Measurements from ENCODE around the gene RAB33B. TPM values are rescaled to one million over a fixed set of nuclear protein-coding genes. Genes with fewer than 3 reads are reported as not detected.
"Not testable (repeated sequence)": the region's sequence is repeated elsewhere in the genome, so short reads cannot be mapped to it uniquely, and the experiment has no call there.

Gene RAB33B
- total RNA-seq, 1 donor from 2014 or later = 10.1 TPM

DNA sequence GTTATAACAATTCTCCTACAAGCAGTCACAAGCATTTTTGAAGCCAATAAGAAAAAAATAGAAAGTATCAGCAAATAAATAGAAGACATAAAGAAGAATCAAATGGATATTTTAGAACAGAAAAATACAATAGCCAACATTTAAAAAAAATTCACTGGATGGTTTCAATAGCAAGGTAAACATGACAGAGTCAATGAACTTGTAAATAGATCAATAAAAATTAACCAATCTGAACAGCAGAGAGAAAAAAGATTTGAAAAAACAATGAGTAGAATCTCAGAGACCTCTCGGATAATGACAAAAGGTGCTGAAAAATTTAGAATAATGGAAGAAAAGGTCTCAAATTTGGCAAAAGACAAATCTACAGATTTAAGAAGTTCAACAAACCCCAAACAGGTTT lies 33.3 kb upstream of the RAB33B start:
- TF ChIP-seq, protein P1, sequence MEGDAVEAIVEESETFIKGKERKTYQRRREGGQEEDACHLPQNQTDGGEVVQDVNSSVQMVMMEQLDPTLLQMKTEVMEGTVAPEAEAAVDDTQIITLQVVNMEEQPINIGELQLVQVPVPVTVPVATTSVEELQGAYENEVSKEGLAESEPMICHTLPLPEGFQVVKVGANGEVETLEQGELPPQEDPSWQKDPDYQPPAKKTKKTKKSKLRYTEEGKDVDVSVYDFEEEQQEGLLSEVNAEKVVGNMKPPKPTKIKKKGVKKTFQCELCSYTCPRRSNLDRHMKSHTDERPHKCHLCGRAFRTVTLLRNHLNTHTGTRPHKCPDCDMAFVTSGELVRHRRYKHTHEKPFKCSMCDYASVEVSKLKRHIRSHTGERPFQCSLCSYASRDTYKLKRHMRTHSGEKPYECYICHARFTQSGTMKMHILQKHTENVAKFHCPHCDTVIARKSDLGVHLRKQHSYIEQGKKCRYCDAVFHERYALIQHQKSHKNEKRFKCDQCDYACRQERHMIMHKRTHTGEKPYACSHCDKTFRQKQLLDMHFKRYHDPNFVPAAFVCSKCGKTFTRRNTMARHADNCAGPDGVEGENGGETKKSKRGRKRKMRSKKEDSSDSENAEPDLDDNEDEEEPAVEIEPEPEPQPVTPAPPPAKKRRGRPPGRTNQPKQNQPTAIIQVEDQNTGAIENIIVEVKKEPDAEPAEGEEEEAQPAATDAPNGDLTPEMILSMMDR (IDR thresholded peaks at IDR 0.05) = no peak
- TF ChIP-seq POLR2AphosphoS5 (IDR thresholded peaks at IDR 0.05; ENCODE audit: insufficient read depth in 1 of 2, low read depth in 1 of 2) (no peak), POLR2A (IDR thresholded peaks at IDR 0.05) (no peak)
- H3K4me3 ChIP-seq = no peak overlapping the region
- no peak overlapping the region for H3K27ac ChIP-seq
- peaks cover 0 to 4% of the 10 kb centered on the region in 2 donors for H3K36me3 ChIP-seq
- no peaks in the 10 kb centered on the region for H3K9me3 ChIP-seq
- no peaks in the 10 kb centered on the region for H3K4me1 ChIP-seq
- no peaks in the 10 kb centered on the region for H3K27me3 ChIP-seq
- no peak for DNase-seq (ENCODE audit: extremely low spot score in 2 of 2)
- intact Hi-C loops (cut with DNase I) = no loop called here

DNA sequence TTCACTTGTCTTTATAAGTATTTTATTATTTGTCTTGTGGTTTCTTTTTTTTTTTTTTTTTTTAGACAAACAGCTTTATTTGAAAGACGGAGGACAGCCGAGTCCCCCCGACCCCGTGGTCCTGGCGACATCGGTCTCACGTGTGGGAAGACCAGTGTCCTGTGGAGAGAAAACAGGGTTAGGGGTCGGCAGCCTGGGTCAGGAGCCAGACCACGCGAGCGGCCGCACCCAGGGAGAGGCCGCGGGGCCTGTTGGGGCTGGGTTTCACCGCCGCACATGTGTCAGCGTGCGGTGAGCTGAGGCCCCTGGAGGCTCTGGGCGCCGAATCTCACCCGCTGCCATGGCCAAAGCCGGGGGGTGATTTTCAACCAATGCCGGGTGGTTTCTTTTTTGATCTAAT lies 17.8 kb upstream of the RAB33B start:
- TF ChIP-seq POLR2A (IDR thresholded peaks at IDR 0.05) = no peak
- TF ChIP-seq POLR2AphosphoS5 (IDR thresholded peaks at IDR 0.05; ENCODE audit: insufficient read depth in 1 of 2, low read depth in 1 of 2) = no peak
- TF ChIP-seq, protein P1 (IDR thresholded peaks at IDR 0.05) = no peak
- Histone ChIP-seq H3K4me3 (no peak overlapping the region), H3K27me3 (no peaks in the 10 kb centered on the region), H3K9me3 (peaks cover 9% of the 10 kb centered on the region), H3K27ac (no peak overlapping the region), H3K36me3 (peaks cover 0 to 5% of the 10 kb centered on the region in 2 donors), H3K4me1 (no peaks in the 10 kb centered on the region)
- DNase-seq (ENCODE audit: extremely low spot score in 2 of 2) = no peak
- intact Hi-C loops (cut with DNase I) = no loop called here

DNA sequence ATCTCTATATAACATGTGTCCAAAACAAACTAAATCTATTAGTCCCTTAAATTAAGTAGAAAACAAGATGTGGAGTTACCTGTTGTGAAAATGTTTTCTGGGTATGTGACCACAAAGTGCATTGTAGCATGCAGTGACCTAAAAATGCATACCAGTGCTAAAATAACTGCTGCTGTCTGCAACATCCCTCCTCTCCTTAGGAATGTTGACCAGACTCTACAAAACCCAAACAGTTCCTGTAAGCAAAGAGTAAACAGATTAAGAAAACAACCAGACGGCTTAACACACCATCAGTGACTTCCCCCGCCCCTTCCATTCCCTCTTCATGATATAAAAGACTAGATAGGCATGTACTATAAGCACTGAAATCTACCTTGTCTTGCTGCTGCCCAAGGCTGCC lies 15.8 kb upstream of the RAB33B start:
- Histone ChIP-seq H3K36me3 (peaks cover 0 to 5% of the 10 kb centered on the region in 2 donors), H3K4me1 (no peaks in the 10 kb centered on the region), H3K4me3 (no peak overlapping the region), H3K27ac (no peak overlapping the region), H3K27me3 (no peaks in the 10 kb centered on the region), H3K9me3 (peaks cover 9% of the 10 kb centered on the region)
- intact Hi-C loops (cut with DNase I) = no loop called here
- no peak for DNase-seq (ENCODE audit: extremely low spot score in 2 of 2)
- no peak for TF ChIP-seq POLR2A (IDR thresholded peaks at IDR 0.05)
- no peak for TF ChIP-seq POLR2AphosphoS5 (IDR thresholded peaks at IDR 0.05; ENCODE audit: insufficient read depth in 1 of 2, low read depth in 1 of 2)
- TF ChIP-seq, protein P1 (IDR thresholded peaks at IDR 0.05) = no peak

DNA sequence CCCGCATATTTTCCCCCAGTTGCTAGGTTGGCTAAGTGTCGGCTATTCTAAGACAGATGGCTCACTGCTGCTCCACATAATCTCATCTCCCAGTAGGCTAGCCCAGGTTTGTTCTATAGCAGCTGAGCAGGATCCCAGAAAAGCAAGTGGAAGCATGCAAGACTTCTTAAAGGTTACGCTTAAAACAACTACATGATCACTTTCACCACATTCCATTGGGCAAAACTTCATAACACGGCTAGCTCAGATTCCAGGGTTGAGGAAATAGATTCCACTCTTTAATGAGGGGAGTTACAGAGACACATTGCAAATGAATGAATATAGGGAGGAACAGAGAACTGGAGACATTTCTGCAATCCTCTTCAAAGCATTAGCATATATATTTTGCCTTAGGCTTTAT lies 12.9 kb upstream of the RAB33B start:
- TF ChIP-seq POLR2A (IDR thresholded peaks at IDR 0.05) (no peak), POLR2AphosphoS5 (IDR thresholded peaks at IDR 0.05; ENCODE audit: insufficient read depth in 1 of 2, low read depth in 1 of 2) (no peak)
- TF ChIP-seq, protein P1 (IDR thresholded peaks at IDR 0.05) = no peak

DNA sequence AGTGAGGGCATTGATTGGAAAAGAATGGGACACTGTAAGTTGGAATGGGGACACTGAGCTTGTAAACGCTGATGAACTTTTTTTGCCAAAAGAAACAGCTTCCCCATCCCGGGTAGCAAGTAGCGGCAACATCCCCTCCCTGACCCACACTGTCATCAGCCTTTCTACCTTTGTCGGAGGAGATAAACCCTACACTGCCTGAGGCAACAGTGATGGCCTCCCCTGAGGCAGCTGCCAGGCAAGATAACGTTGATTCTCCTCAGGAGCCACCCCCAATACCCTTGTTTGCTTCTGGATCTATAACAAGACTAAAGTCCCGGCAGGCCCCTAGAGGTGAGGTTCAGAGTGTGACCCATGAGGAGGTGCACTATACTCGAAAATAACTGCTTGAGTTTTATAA lies 10.3 kb upstream of the RAB33B start:
- TF ChIP-seq POLR2AphosphoS5 (IDR thresholded peaks at IDR 0.05; ENCODE audit: insufficient read depth in 1 of 2, low read depth in 1 of 2) (no peak), POLR2A (IDR thresholded peaks at IDR 0.05) (no peak)
- TF ChIP-seq, protein P1 (IDR thresholded peaks at IDR 0.05) = no peak

More for the DNA sequence above, 12.9 kb upstream of the RAB33B start:
- intact Hi-C loops (cut with DNase I) = no loop called here
- DNase-seq (ENCODE audit: extremely low spot score in 2 of 2) = no peak
- peaks cover 9% of the 10 kb centered on the region for H3K9me3 ChIP-seq
- H3K4me3 ChIP-seq = no peak overlapping the region
- H3K27me3 ChIP-seq = no peaks in the 10 kb centered on the region
- H3K27ac ChIP-seq = no peak overlapping the region
- no peaks in the 10 kb centered on the region for H3K4me1 ChIP-seq
- peaks cover 0 to 5% of the 10 kb centered on the region in 2 donors for H3K36me3 ChIP-seq

DNA sequence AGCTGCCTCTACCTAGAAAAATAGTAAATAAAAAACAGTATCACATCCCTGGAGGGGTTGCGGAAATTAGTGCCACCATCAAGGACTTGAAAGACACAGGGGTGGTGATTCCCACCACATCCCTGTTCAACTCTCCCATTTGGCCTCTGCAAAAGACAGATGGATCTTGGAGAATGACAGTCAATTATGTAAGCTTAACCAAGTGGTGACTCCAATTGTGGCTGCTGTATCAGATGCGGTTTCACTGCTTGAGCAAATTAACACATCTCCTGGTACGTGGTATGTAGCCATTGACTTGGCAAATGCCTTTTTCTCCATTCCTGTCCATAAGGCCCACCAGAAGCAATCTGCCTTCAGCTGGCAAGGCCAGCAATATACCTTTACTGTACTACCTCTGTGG lies 9.0 kb upstream of the RAB33B start:
- H3K27ac ChIP-seq; H3K4me1 ChIP-seq; H3K36me3 ChIP-seq; H3K27me3 ChIP-seq; intact Hi-C loops (cut with DNase I); DNase-seq (ENCODE audit: extremely low spot score in 2 of 2); H3K4me3 ChIP-seq; H3K9me3 ChIP-seq: not testable (repeated sequence)

More for the DNA sequence above, 10.3 kb upstream of the RAB33B start:
- Histone ChIP-seq H3K4me3 (no peak overlapping the region), H3K27me3 (no peaks in the 10 kb centered on the region), H3K9me3 (no peaks in the 10 kb centered on the region), H3K36me3 (no peaks in the 10 kb centered on the region), H3K4me1 (no peaks in the 10 kb centered on the region), H3K27ac (no peak overlapping the region)
- intact Hi-C loops (cut with DNase I) = no loop called here
- DNase-seq (ENCODE audit: extremely low spot score in 2 of 2) = no peak

DNA sequence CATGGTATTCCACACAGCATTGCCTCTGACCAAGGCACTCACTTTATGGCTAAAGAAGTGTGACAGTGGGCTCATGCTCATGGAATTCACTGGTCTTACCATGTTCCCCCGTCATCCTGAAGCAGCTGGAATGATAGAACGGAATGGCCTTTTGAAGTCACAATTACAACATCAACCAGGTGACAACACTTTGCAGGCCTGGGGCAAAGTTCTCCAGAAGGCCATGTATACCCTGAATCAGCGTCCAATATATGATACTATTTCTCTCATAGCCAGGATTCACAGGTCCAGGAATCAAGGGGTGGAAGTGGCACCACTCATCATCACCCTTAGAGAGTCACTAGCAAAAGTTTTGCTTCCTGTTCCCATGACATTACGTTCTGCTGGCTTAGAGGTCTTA lies 6.8 kb upstream of the RAB33B start:
- H3K4me1 ChIP-seq; DNase-seq (ENCODE audit: extremely low spot score in 2 of 2); H3K36me3 ChIP-seq; H3K9me3 ChIP-seq; H3K4me3 ChIP-seq; intact Hi-C loops (cut with DNase I); H3K27ac ChIP-seq; H3K27me3 ChIP-seq: not testable (repeated sequence)

Measured in vagina (tissue), 2 donors.